Trophoblast cell (in vitro differentiated cells and primary cell): ENCODE results near the gene IDI1.

Experiments
- DNase-seq, 2 donors: peaks; one replicate each; pipeline ENCODE4 v3.0.0-alpha.2; 2016
- H2AFZ ChIP-seq: 2 replicates; pipeline ENCODE4 v1.6.1; 2013; ENCODE audit warnings: low read length, moderate library complexity, mild to moderate bottlenecking; ENCODE audit not compliant: insufficient read depth, poor library complexity
- H2AK5ac ChIP-seq: 2 replicates; pipeline ENCODE4 v1.6.1; 2013; ENCODE audit warnings: mild to moderate bottlenecking, low read length
- H2BK120ac ChIP-seq: 2 replicates; pipeline ENCODE4 v1.6.1; 2013; ENCODE audit warnings: low read length, mild to moderate bottlenecking, moderate library complexity; ENCODE audit not compliant: insufficient read depth, poor library complexity
- H2BK12ac ChIP-seq: 2 replicates; pipeline ENCODE4 v1.6.1; 2013; ENCODE audit warnings: mild to moderate bottlenecking, low read length, moderate library complexity
- H2BK5ac ChIP-seq: 2 replicates; pipeline ENCODE4 v1.6.1; 2013; ENCODE audit warnings: low read length, low read depth, moderate library complexity, mild to moderate bottlenecking; ENCODE audit not compliant: poor library complexity
- H3K14ac ChIP-seq: 2 replicates; pipeline ENCODE4 v1.6.1; 2013; ENCODE audit warnings: mild to moderate bottlenecking, low read length
- H3K18ac ChIP-seq: 2 replicates; pipeline ENCODE4 v1.6.1; 2013; ENCODE audit warnings: mild to moderate bottlenecking, low read length
- H3K23ac ChIP-seq: 2 replicates; pipeline ENCODE4 v1.6.1; 2013; ENCODE audit warnings: low read length
- H3K27ac ChIP-seq: 2 replicates; pipeline ENCODE4 v1.5.1; 2013; ENCODE audit warnings: low read depth, mild to moderate bottlenecking, inconsistent platforms, low read length, moderate library complexity
- H3K27me3 ChIP-seq: 2 replicates; pipeline ENCODE4 v1.6.1; 2013; ENCODE audit warnings: inconsistent platforms, mild to moderate bottlenecking, low read length, moderate library complexity; ENCODE audit not compliant: insufficient read depth
- H3K36me3 ChIP-seq, 2 experiments: 1 replicate in 1 of 2; 2 replicates in 1 of 2; pipeline ENCODE4 v1.6.1; 2013; ENCODE audit warnings: low read length in 2 of 2, mild to moderate bottlenecking in 2 of 2, moderate library complexity in 1 of 2; ENCODE audit not compliant: insufficient read depth in 2 of 2, control insufficient read depth in 1 of 2
- H3K4ac ChIP-seq: 2 replicates; pipeline ENCODE4 v1.6.1; 2013; ENCODE audit warnings: low read depth, mild to moderate bottlenecking, low read length, moderate library complexity
- H3K4me1 ChIP-seq, 2 experiments: 1 replicate in 1 of 2; 2 replicates in 1 of 2; pipeline ENCODE4 v1.6.1; 2013; ENCODE audit warnings: low read length in 2 of 2, mild to moderate bottlenecking in 2 of 2, moderate library complexity in 1 of 2; ENCODE audit not compliant: insufficient read depth in 2 of 2, control insufficient read depth in 1 of 2
- H3K4me2 ChIP-seq: 2 replicates; pipeline ENCODE4 v1.6.1; 2013; ENCODE audit warnings: inconsistent platforms, mild to moderate bottlenecking, low read length, moderate library complexity
- H3K4me3 ChIP-seq: 2 replicates; pipeline ENCODE4 v1.5.1; 2013; ENCODE audit warnings: mild to moderate bottlenecking, low read depth, low read length, inconsistent platforms
- H3K79me1 ChIP-seq: one replicate; pipeline ENCODE4 v1.6.1; 2013; ENCODE audit warnings: low read length
- H3K79me2 ChIP-seq: 2 replicates; pipeline ENCODE4 v1.6.1; 2013; ENCODE audit warnings: low read length, mild to moderate bottlenecking; ENCODE audit not compliant: control insufficient read depth, insufficient read depth, poor library complexity
- H3K9ac ChIP-seq: 2 replicates; pipeline ENCODE4 v1.6.1; 2013; ENCODE audit warnings: mild to moderate bottlenecking, low read length
- H3K9me3 ChIP-seq: 2 replicates; pipeline ENCODE4 v1.6.1; 2013; ENCODE audit warnings: low read depth, mild to moderate bottlenecking, control low read depth, inconsistent platforms, low read length; ENCODE audit not compliant: insufficient read depth
- H4K12ac ChIP-seq: 2 replicates; pipeline ENCODE4 v1.6.1; 2013; ENCODE audit warnings: low read depth, mild to moderate bottlenecking, low read length, moderate library complexity
- H4K8ac ChIP-seq: 2 replicates; pipeline ENCODE4 v1.6.1; 2013; ENCODE audit warnings: low read depth, mild to moderate bottlenecking, low read length, moderate library complexity
- H4K91ac ChIP-seq: one replicate; pipeline ENCODE4 v1.6.1; 2013; ENCODE audit warnings: low read depth, mild to moderate bottlenecking, low read length, moderate library complexity
- WGBS: extraction: QIAGEN DNeasy Blood & Tissue Kit; methylation state at CpG from one replicate; pipeline ENCODE4 v1.1.7; 2013; ENCODE audit warnings: missing lambda C conversion rate; ENCODE audit not compliant: insufficient read length, insufficient coverage; ENCODE audit errors: extremely low coverage; 5-methylcytosine and 5-hydroxymethylcytosine counted together

The IDI1 gene

GRCh38 chr10:1056326-1057105 lies 7.6 kb upstream of the IDI1 start, which contains the start of gene WDR37:
Gene WDR37 (plus strand): TSS chr10:1056385. CDS start chr10:1072156, 15,771 bp downstream.
- H3K23ac ChIP-seq = no peak within 1 kb of the TSS
- H3K79me1 ChIP-seq = peaks cover 13% of the 10 kb centered on the region
- H3K27ac ChIP-seq = peak within 1 kb of the TSS; percentile 86
- peak within 1 kb of the TSS; percentile 82 for H3K4ac ChIP-seq
- peaks cover 15% of the 10 kb centered on the region for H3K79me2 ChIP-seq
- H3K4me1 ChIP-seq = peaks cover 3% of the 10 kb centered on the region in 2 experiments
- peak within 1 kb of the TSS; percentile 79 for H2BK120ac ChIP-seq
- DNase-seq = peak; percentile 86 to 88
- H2BK12ac ChIP-seq = no peak within 1 kb of the TSS
- peak within 1 kb of the TSS; percentile 82 for H3K4me2 ChIP-seq
- H3K9ac ChIP-seq = peak within 1 kb of the TSS; percentile 94
- H3K36me3 ChIP-seq = peaks cover 2 to 10% of the 10 kb centered on the region in 2 experiments
- peak within 1 kb of the TSS; percentile 95 for H2BK5ac ChIP-seq
- H3K4me3 ChIP-seq = peak within 1 kb of the TSS; percentile 100
- H2AFZ ChIP-seq = peak within 1 kb of the TSS; percentile 88
- H2AK5ac ChIP-seq = peak within 1 kb of the TSS; percentile 66
- H4K12ac ChIP-seq = peak within 1 kb of the TSS; percentile 82
- H4K91ac ChIP-seq = peak within 1 kb of the TSS; percentile 93
- peak within 1 kb of the TSS; percentile 96 for H3K14ac ChIP-seq
- H3K9me3 ChIP-seq = peaks cover 2% of the 10 kb centered on the region
- no peaks in the 10 kb centered on the region for H3K27me3 ChIP-seq
- peak within 1 kb of the TSS; percentile 97 for H3K18ac ChIP-seq
- peak within 1 kb of the TSS; percentile 92 for H4K8ac ChIP-seq
- WGBS = no CpG with 5 or more reads among the region's 87 CpGs

GRCh38 chr10:1054684-1055083 lies 5.8 kb upstream of the IDI1 start:
- Histone ChIP-seq H3K79me1 (peaks cover 16% of the 10 kb centered on the region), H4K8ac (no peak overlapping the region), H3K4me2 (no peak overlapping the region), H2BK120ac (no peak overlapping the region), H3K9ac (no peak overlapping the region), H2BK12ac (no peak overlapping the region), H3K36me3 (peaks cover 2 to 10% of the 10 kb centered on the region in 2 experiments), H3K18ac (no peak overlapping the region), H3K27me3 (no peaks in the 10 kb centered on the region), H2AK5ac (no peak overlapping the region), H3K4ac (peak overlapping the region; percentile 33), H3K14ac (no peak overlapping the region), H2AFZ (no peak overlapping the region), H3K4me3 (no peak overlapping the region), H3K4me1 (peaks cover 5 to 6% of the 10 kb centered on the region in 2 experiments), H4K91ac (no peak overlapping the region), H3K79me2 (peaks cover 17% of the 10 kb centered on the region), H4K12ac (no peak overlapping the region), H3K27ac (no peak overlapping the region), H3K9me3 (peaks cover 2% of the 10 kb centered on the region), H3K23ac (no peak overlapping the region), H2BK5ac (no peak overlapping the region)
- WGBS = no CpG with 5 or more reads among the region's 6 CpGs
- no peak for DNase-seq

- peaks cover 19% of the 10 kb centered on the region for H3K79me2 ChIP-seq
- H3K4me1 ChIP-seq = peaks cover 7 to 15% of the 10 kb centered on the region in 2 experiments
- no peak overlapping the region for H4K12ac ChIP-seq
- H3K4ac ChIP-seq = peak overlapping the region; percentile 11
- H3K79me1 ChIP-seq = peaks cover 17% of the 10 kb centered on the region
- no peak overlapping the region for H3K18ac ChIP-seq
- H3K14ac ChIP-seq = no peak overlapping the region
- no peak overlapping the region for H4K91ac ChIP-seq
- peak overlapping the region; percentile 71 for H3K4me2 ChIP-seq
- no peak overlapping the region for H2BK5ac ChIP-seq
- H3K9ac ChIP-seq = peak overlapping the region; percentile 50
- no peak overlapping the region for H2BK12ac ChIP-seq
- H3K4me3 ChIP-seq = peak overlapping the region; percentile 63
- peak; percentile 32 to 51 for DNase-seq
- no peak overlapping the region for H3K27ac ChIP-seq
- H2BK120ac ChIP-seq = no peak overlapping the region
- H3K9me3 ChIP-seq = no peaks in the 10 kb centered on the region
- H3K23ac ChIP-seq = peak overlapping the region; percentile 54
- no CpG with 5 or more reads among the region's 4 CpGs for WGBS
- no peak overlapping the region for H2AK5ac ChIP-seq
- peaks cover 4 to 10% of the 10 kb centered on the region in 2 experiments for H3K36me3 ChIP-seq
- H3K27me3 ChIP-seq = no peaks in the 10 kb centered on the region
- no peak overlapping the region for H4K8ac ChIP-seq
- H2AFZ ChIP-seq = no peak overlapping the region
These were observed 1.6 kb upstream of the IDI1 start for GRCh38 chr10:1050554-1050953.

GRCh38 chr10:1050145-1050544 lies 1.2 kb upstream of the IDI1 start:
- Histone ChIP-seq H3K79me1 (peaks cover 17% of the 10 kb centered on the region), H3K79me2 (peaks cover 21% of the 10 kb centered on the region), H2AK5ac (no peak overlapping the region), H3K9me3 (no peaks in the 10 kb centered on the region), H3K4ac (no peak overlapping the region), H3K4me3 (no peak overlapping the region), H3K4me2 (peak overlapping the region; percentile 68), H4K12ac (no peak overlapping the region), H4K91ac (no peak overlapping the region), H4K8ac (no peak overlapping the region), H3K23ac (no peak overlapping the region), H2BK120ac (no peak overlapping the region), H3K14ac (no peak overlapping the region), H3K27me3 (no peaks in the 10 kb centered on the region), H2AFZ (no peak overlapping the region), H3K18ac (no peak overlapping the region), H2BK5ac (no peak overlapping the region), H3K27ac (peak overlapping the region; percentile 99), H3K4me1 (peaks cover 7 to 17% of the 10 kb centered on the region in 2 experiments), H3K36me3 (peaks cover 6 to 13% of the 10 kb centered on the region in 2 experiments), H3K9ac (no peak overlapping the region), H2BK12ac (no peak overlapping the region)
- WGBS = no CpG with 5 or more reads among the region's 5 CpGs
- peak; percentile 45 to 66 for DNase-seq
